ENCODE results near the gene ACER3.

ACER3 gene

GRCh38 chr11:76990628-76991027 is 129.9 kb downstream of the ACER3 start:
- H3K4me3 ChIP-seq (replicated peaks; ENCODE audit: insufficient read depth, low read length), result no peak overlapping the region
- no peak for DNase-seq (ENCODE audit: low read depth in 1 of 2, low spot score in 1 of 2)
- TF ChIP-seq POLR2AphosphoS5 (IDR thresholded peaks at IDR 0.05; ENCODE audit: low read depth) (no peak), CTCF (IDR thresholded peaks at IDR 0.05; ENCODE audit: insufficient read depth, low read length) (no peak), REST (IDR thresholded peaks at IDR 0.05; ENCODE audit: insufficient replicate concordance, low read depth) (no peak)
- H3K27ac ChIP-seq (replicated peaks), result no peak overlapping the region
- H3K27me3 ChIP-seq (ENCODE audit: insufficient read depth, poor library complexity, severe bottlenecking), result no peaks in the 10 kb centered on the region

GRCh38 chr11:76995081-76995576 is 134.4 kb downstream of the ACER3 start:
- Histone ChIP-seq H3K27me3 (ENCODE audit: insufficient read depth, poor library complexity, severe bottlenecking) (no peaks in the 10 kb centered on the region), H3K27ac (replicated peaks) (no peak overlapping the region), H3K4me3 (replicated peaks; ENCODE audit: insufficient read depth, low read length) (no peak overlapping the region)
- DNase-seq (ENCODE audit: low read depth in 1 of 2, low spot score in 1 of 2), result no peak
- TF ChIP-seq GABPA (IDR thresholded peaks at IDR 0.05; ENCODE audit: low read depth), result no peak
- no peak for TF ChIP-seq SPI1 (IDR thresholded peaks at IDR 0.05; ENCODE audit: borderline replicate concordance, low read depth)
- TF ChIP-seq CTCF (IDR thresholded peaks at IDR 0.05; ENCODE audit: insufficient read depth, low read length), result no peak
- TF ChIP-seq POLR2AphosphoS5 (IDR thresholded peaks at IDR 0.05; ENCODE audit: low read depth), result no peak
- TF ChIP-seq REST (IDR thresholded peaks at IDR 0.05; ENCODE audit: insufficient replicate concordance, low read depth), result no peak

GRCh38 chr11:76997512-76997911 is 136.8 kb downstream of the ACER3 start:
- no peak for TF ChIP-seq GABPA (IDR thresholded peaks at IDR 0.05; ENCODE audit: low read depth)
- TF ChIP-seq REST (IDR thresholded peaks at IDR 0.05; ENCODE audit: insufficient replicate concordance, low read depth), result no peak
- TF ChIP-seq SPI1 (IDR thresholded peaks at IDR 0.05; ENCODE audit: borderline replicate concordance, low read depth), result no peak
- no peak for TF ChIP-seq CTCF (IDR thresholded peaks at IDR 0.05; ENCODE audit: insufficient read depth, low read length)
- no peak for TF ChIP-seq POLR2AphosphoS5 (IDR thresholded peaks at IDR 0.05; ENCODE audit: low read depth)
- no peaks in the 10 kb centered on the region for H3K27me3 ChIP-seq (ENCODE audit: insufficient read depth, poor library complexity, severe bottlenecking)
- no peak for DNase-seq (ENCODE audit: low read depth in 1 of 2, low spot score in 1 of 2)

More at GRCh38 chr11:76997512-76997911, 136.8 kb downstream of the ACER3 start:
- Histone ChIP-seq H3K27ac (replicated peaks) (no peak overlapping the region), H3K4me3 (replicated peaks; ENCODE audit: insufficient read depth, low read length) (no peak overlapping the region)

All from HL-60 (cell line).